GM18861 (cell line): ENCODE measurements around the gene SCAF11.

ENCODE experiments used
- ATAC-seq: cut with Tn5 transposase; IDR thresholded peaks from one replicate; pipeline ENCODE4 v1.9.1; 2021; ENCODE audit not compliant: unreplicated experiment

SCAF11 gene

GRCh38 chr12:45980540-45980939 lies 9.8 kb downstream of the SCAF11 start:
- no peak for ATAC-seq

- no peak for ATAC-seq
Observed at GRCh38 chr12:45978108-45978507, 12.3 kb downstream of the SCAF11 start.

- no peak for ATAC-seq
Observed at GRCh38 chr12:45977620-45978019, 12.8 kb downstream of the SCAF11 start.

- no peak for ATAC-seq
Observed at GRCh38 chr12:45975506-45975905, 14.9 kb downstream of the SCAF11 start.

- no peak for ATAC-seq
Observed at GRCh38 chr12:45974883-45975282, 15.5 kb downstream of the SCAF11 start.

- ATAC-seq = no peak
Observed at GRCh38 chr12:45974171-45974719, 16.1 kb downstream of the SCAF11 start.

- ATAC-seq = no peak
Observed at GRCh38 chr12:45973526-45973925, 16.8 kb downstream of the SCAF11 start.

GRCh38 chr12:45970391-45970790 lies 20.0 kb downstream of the SCAF11 start:
- no peak for ATAC-seq

- no peak for ATAC-seq
Observed at GRCh38 chr12:45969084-45969483, 21.3 kb downstream of the SCAF11 start.

- no peak for ATAC-seq
Observed at GRCh38 chr12:45966486-45966885, 23.9 kb downstream of the SCAF11 start.

GRCh38 chr12:45962553-45963325 lies 27.6 kb downstream of the SCAF11 start:
- ATAC-seq = no peak

GRCh38 chr12:45959728-45960127 lies 30.6 kb downstream of the SCAF11 start:
- no peak for ATAC-seq

GRCh38 chr12:45959025-45959424 lies 31.3 kb downstream of the SCAF11 start:
- ATAC-seq = no peak

GRCh38 chr12:45948546-45948945 lies 41.8 kb downstream of the SCAF11 start:
- no peak for ATAC-seq

GRCh38 chr12:45946435-45946834 lies 43.9 kb downstream of the SCAF11 start:
- ATAC-seq = no peak

- no peak for ATAC-seq
Observed at GRCh38 chr12:45944771-45945170, 45.6 kb downstream of the SCAF11 start.

- no peak for ATAC-seq
Observed at GRCh38 chr12:45939759-45940158, 50.6 kb downstream of the SCAF11 start.

- ATAC-seq = no peak
Observed at GRCh38 chr12:45938566-45938965, 51.8 kb downstream of the SCAF11 start.

- no peak for ATAC-seq
Observed at GRCh38 chr12:45934956-45935355, 55.4 kb downstream of the SCAF11 start.

- ATAC-seq = no peak
Observed at GRCh38 chr12:45933504-45933903, 56.9 kb downstream of the SCAF11 start.

GRCh38 chr12:45930369-45930768 lies 60.0 kb downstream of the SCAF11 start:
- ATAC-seq = no peak

GRCh38 chr12:45928309-45928708 lies 62.1 kb downstream of the SCAF11 start:
- no peak for ATAC-seq

GRCh38 chr12:45918818-45919217 lies 71.6 kb downstream of the SCAF11 start:
- no peak for ATAC-seq
